Stimulated activated CD8-positive, alpha-beta memory T cell treated with anti-CD3 and anti-CD28 coated beads, Interleukin-7, amount 100 ng/mL, for 4 hours (primary cell): Measurements from ENCODE around the gene DCUN1D1.
A peak's percentile ranks its signal among the peaks of the same experiment; 100 is the strongest.
"Not testable (repeated sequence)": the region's sequence is repeated elsewhere in the genome, so short reads cannot be mapped to it uniquely, and the experiment has no call there.

Source experiments
- DNase-seq, 2 donors: peaks; one replicate each; pipeline ENCODE4 v3.0.0-alpha.2; 2020; ENCODE audit warnings: low read depth in 2 of 2

The DCUN1D1 gene

GRCh38 chr3:182980204-182981037 lies at the start of gene DCUN1D1:
DCUN1D1 (minus strand) TSS chr3:182980538; CDS start chr3:182980489, 49 bp downstream.
- peak; percentile 68 to 83 for DNase-seq

- DNase-seq = no peak
Observed at GRCh38 chr3:183028416-183028815, 48.1 kb upstream of the DCUN1D1 start.

GRCh38 chr3:183027276-183027675 lies 46.9 kb upstream of the DCUN1D1 start:
- DNase-seq = no peak

GRCh38 chr3:183022936-183023516 lies 42.7 kb upstream of the DCUN1D1 start:
- DNase-seq = no peak

GRCh38 chr3:183018421-183019192 lies 38.3 kb upstream of the DCUN1D1 start:
- DNase-seq = no peak

- no peak for DNase-seq
Observed at GRCh38 chr3:183015185-183015584, 34.8 kb upstream of the DCUN1D1 start.

- DNase-seq = no peak
Observed at GRCh38 chr3:183013856-183014255, 33.5 kb upstream of the DCUN1D1 start.

- DNase-seq = no peak
Observed at GRCh38 chr3:183013074-183013473, 32.7 kb upstream of the DCUN1D1 start.

GRCh38 chr3:183008800-183009199 lies 28.5 kb upstream of the DCUN1D1 start:
- no peak for DNase-seq

GRCh38 chr3:183008303-183008702 lies 28.0 kb upstream of the DCUN1D1 start:
- DNase-seq = no peak

GRCh38 chr3:183006396-183007002 lies 26.2 kb upstream of the DCUN1D1 start:
- DNase-seq = no peak

GRCh38 chr3:182999767-183000166 lies 19.4 kb upstream of the DCUN1D1 start:
- no peak for DNase-seq

- not testable (repeated sequence) for DNase-seq
Observed at GRCh38 chr3:182993486-182994201, 13.3 kb upstream of the DCUN1D1 start.

GRCh38 chr3:182989566-182989965 lies 9.2 kb upstream of the DCUN1D1 start:
- no peak for DNase-seq

- no peak for DNase-seq
Observed at GRCh38 chr3:182986021-182986420, 5.7 kb upstream of the DCUN1D1 start.

- no peak for DNase-seq
Observed at GRCh38 chr3:182983876-182984275, 3.5 kb upstream of the DCUN1D1 start.

GRCh38 chr3:182981038-182981380 lies 671 bp upstream of the DCUN1D1 start:
- no peak for DNase-seq

- DNase-seq = no peak
Observed at GRCh38 chr3:182979674-182980191, 605 bp downstream of the DCUN1D1 start.

GRCh38 chr3:182979103-182979673 lies 1.1 kb downstream of the DCUN1D1 start:
- DNase-seq = no peak

- no peak for DNase-seq
Observed at GRCh38 chr3:182978387-182978786, 2.0 kb downstream of the DCUN1D1 start.

GRCh38 chr3:182973047-182973446 lies 7.3 kb downstream of the DCUN1D1 start:
- DNase-seq = no peak
